ENCODE data around the gene DCAF4. TPM values are rescaled to one million over a fixed set of nuclear protein-coding genes. Genes with fewer than 3 reads are reported as not detected.

Gene DCAF4
- total RNA-seq, 3 donors from 2014 or later: 19.8 to 49.5 (median 36.1) TPM

GRCh38 chr14:72903716-72904115 is 22.5 kb upstream of the DCAF4 start:
- Histone ChIP-seq H3K4me1 (no peaks in the 10 kb centered on the region), H3K4me3 (no peak overlapping the region), H3K27me3 (no peaks in the 10 kb centered on the region), H3K9me3 (no peaks in the 10 kb centered on the region), H3K27ac (no peak overlapping the region), H3K36me3 (no peaks in the 10 kb centered on the region)
- intact Hi-C loops (cut with DNase I; ENCODE audit: low total_unique reads): loop anchor here (5.0 kb wide), 1 partner anchor 386 kb away; no protein-coding TSS in a partner anchor
- no peak for DNase-seq (ENCODE audit: low spot score in 2 of 2)
- no peak for TF ChIP-seq POLR2AphosphoS5 (IDR thresholded peaks at IDR 0.05)
- no peak for TF ChIP-seq CTCF (IDR thresholded peaks at IDR 0.05)
- TF ChIP-seq POLR2A (IDR thresholded peaks at IDR 0.05): no peak

- no peaks in the 10 kb centered on the region for H3K36me3 ChIP-seq
- TF ChIP-seq POLR2AphosphoS5 (IDR thresholded peaks at IDR 0.05) (no peak), POLR2A (IDR thresholded peaks at IDR 0.05) (no peak), CTCF (IDR thresholded peaks at IDR 0.05) (no peak)
- DNase-seq (ENCODE audit: low spot score in 2 of 2): no peak
- H3K4me3 ChIP-seq: no peak overlapping the region
- H3K4me1 ChIP-seq: no peaks in the 10 kb centered on the region
- no peaks in the 10 kb centered on the region for H3K9me3 ChIP-seq
- no peak overlapping the region for H3K27ac ChIP-seq
- intact Hi-C loops (cut with DNase I; ENCODE audit: low total_unique reads): loop anchor here (5.0 kb wide), 1 partner anchor 387 kb away; no protein-coding TSS in a partner anchor
- H3K27me3 ChIP-seq: no peaks in the 10 kb centered on the region
Measured at GRCh38 chr14:72904218-72904617, 22.0 kb upstream of the DCAF4 start.

- no peaks in the 10 kb centered on the region for H3K9me3 ChIP-seq
- no peaks in the 10 kb centered on the region for H3K4me1 ChIP-seq
- no peaks in the 10 kb centered on the region for H3K27me3 ChIP-seq
- H3K27ac ChIP-seq: no peak overlapping the region
- intact Hi-C loops (cut with DNase I; ENCODE audit: low total_unique reads): loop anchor here (5.0 kb wide), 1 partner anchor 388 kb away; no protein-coding TSS in a partner anchor
- peak in 1 of 2 donors; percentile 65 for DNase-seq (ENCODE audit: low spot score in 2 of 2)
- H3K4me3 ChIP-seq: no peak overlapping the region
- TF ChIP-seq POLR2A (IDR thresholded peaks at IDR 0.05): no peak
- peak; percentile 93 to 98 (median 96) for TF ChIP-seq CTCF (IDR thresholded peaks at IDR 0.05)
- peak in 1 of 3 donors; percentile 46 for TF ChIP-seq POLR2AphosphoS5 (IDR thresholded peaks at IDR 0.05)
- H3K36me3 ChIP-seq: no peaks in the 10 kb centered on the region
Measured at GRCh38 chr14:72904840-72905561, 21.3 kb upstream of the DCAF4 start.

- TF ChIP-seq POLR2AphosphoS5 (IDR thresholded peaks at IDR 0.05): no peak
- no peak for TF ChIP-seq POLR2A (IDR thresholded peaks at IDR 0.05)
- TF ChIP-seq CTCF (IDR thresholded peaks at IDR 0.05): no peak
- intact Hi-C loops (cut with DNase I; ENCODE audit: low total_unique reads): no loop called here
- H3K27ac ChIP-seq: no peak overlapping the region
- no peaks in the 10 kb centered on the region for H3K9me3 ChIP-seq
- no peak overlapping the region for H3K4me3 ChIP-seq
- no peaks in the 10 kb centered on the region for H3K4me1 ChIP-seq
- H3K27me3 ChIP-seq: no peaks in the 10 kb centered on the region
- no peaks in the 10 kb centered on the region for H3K36me3 ChIP-seq
- DNase-seq (ENCODE audit: low spot score in 2 of 2): no peak
Measured at GRCh38 chr14:72906316-72906715, 19.9 kb upstream of the DCAF4 start.

- Histone ChIP-seq H3K4me3 (no peak overlapping the region), H3K27me3 (no peaks in the 10 kb centered on the region), H3K4me1 (no peaks in the 10 kb centered on the region), H3K36me3 (no peaks in the 10 kb centered on the region), H3K9me3 (no peaks in the 10 kb centered on the region), H3K27ac (no peak overlapping the region)
- DNase-seq (ENCODE audit: low spot score in 2 of 2): no peak
- intact Hi-C loops (cut with DNase I; ENCODE audit: low total_unique reads): no loop called here
- TF ChIP-seq POLR2A (IDR thresholded peaks at IDR 0.05) (no peak), CTCF (IDR thresholded peaks at IDR 0.05) (no peak), POLR2AphosphoS5 (IDR thresholded peaks at IDR 0.05) (no peak)
Measured at GRCh38 chr14:72906879-72907278, 19.4 kb upstream of the DCAF4 start.

Data from breast epithelium (tissue), 4 donors.